Panc1 (cell line): ENCODE results near the gene SCLT1. TPM values are rescaled to one million over a fixed set of nuclear protein-coding genes. Genes with fewer than 3 reads are reported as not detected.

Experiments used
- ATAC-seq: fragments of 200-7000 bp; cut with Tn5 transposase; 2 replicates; pipeline ENCODE4 v1.9.1; 2020; ENCODE audit warnings: mild to moderate bottlenecking, moderate library complexity
- BruUV-seq: library from RNA; stranded (reverse); fragments of 400-500 nt; replicated peaks from 2 replicates; lab custom pipeline; 2021; lab: Mats Ljungman, UMichigan
- CTCF ChIA-PET: fragments of 300-600 bp; sonication (Branson Sonifier 250); formaldehyde crosslinking; loops from one replicate; lab custom pipeline; 2022; ENCODE audit warnings: antibody characterized with exemption; lab: Charles Lee
- POLR2A ChIA-PET: fragments of 300-600 bp; sonication (Branson Sonifier 250); formaldehyde crosslinking; loops from one replicate; lab custom pipeline; 2022; ENCODE audit warnings: antibody characterized with exemption; lab: Charles Lee
- DNase-seq: peaks from one replicate; pipeline ENCODE4 v3.0.0-alpha.2; 2010; ENCODE audit warnings: low read depth, low spot score
- H3K27ac ChIP-seq: 2 replicates; pipeline ENCODE4 v1.5.1; 2011; ENCODE audit warnings: mild to moderate bottlenecking, low read length, inconsistent platforms
- H3K27me3 ChIP-seq: fragments of 200-500 bp; sonication (Bioruptor generic); 2 replicates; pipeline ENCODE4 v1.6.0; 2014; ENCODE audit warnings: low read length, inconsistent platforms; ENCODE audit not compliant: control insufficient read depth, insufficient read depth
- H3K36me3 ChIP-seq: fragments of 200-500 bp; sonication (Bioruptor generic); 2 replicates; pipeline ENCODE4 v1.5.1; 2014; ENCODE audit warnings: inconsistent platforms, mild to moderate bottlenecking, low read length, moderate library complexity; ENCODE audit not compliant: control insufficient read depth, insufficient read depth
- H3K4me1 ChIP-seq: 2 replicates; pipeline ENCODE4 v1.5.1; 2011; ENCODE audit warnings: inconsistent platforms, mild to moderate bottlenecking, low read length, moderate library complexity; ENCODE audit not compliant: control insufficient read depth, insufficient read depth
- H3K4me3 ChIP-seq, 2 experiments: 2 replicates each; pipeline ENCODE4 v1.5.1; 2011 to 2012; ENCODE audit warnings: low read depth in 2 of 2, low read length in 2 of 2, mild to moderate bottlenecking in 2 of 2, inconsistent platforms in 1 of 2, moderate library complexity in 1 of 2
- H3K9me3 ChIP-seq: fragments of 200-500 bp; sonication (Bioruptor generic); 2 replicates; pipeline ENCODE4 v1.5.1; 2014; ENCODE audit warnings: low read depth, mild to moderate bottlenecking, inconsistent platforms, low read length, moderate library complexity; ENCODE audit not compliant: control insufficient read depth, insufficient read depth
- CTCF ChIP-seq: fragments of 450-650 bp; IDR thresholded peaks from 2 replicates; pipeline ENCODE4 v1.5.1; 2017; ENCODE audit warnings: mild to moderate bottlenecking
- POLR2AphosphoS5 ChIP-seq: IDR thresholded peaks from 2 replicates; pipeline ENCODE4 v1.6.1; 2012; ENCODE audit warnings: mild to moderate bottlenecking, low read depth, low read length, moderate library complexity
- REST ChIP-seq, 2 experiments: IDR thresholded peaks; 2 replicates each; pipeline ENCODE4 v1.6.1; 2011 to 2012; ENCODE audit warnings: low read depth in 2 of 2, control low read depth in 1 of 2, low read length in 1 of 2, mild to moderate bottlenecking in 1 of 2, moderate library complexity in 1 of 2; ENCODE audit not compliant: insufficient read depth in 1 of 2
- SIN3A ChIP-seq: IDR thresholded peaks from 2 replicates; pipeline ENCODE4 v1.6.1; 2012; ENCODE audit warnings: low read depth, mild to moderate bottlenecking, low read length, moderate library complexity, borderline replicate concordance; ENCODE audit not compliant: insufficient read depth
- TCF7L2 ChIP-seq: IDR thresholded peaks from 2 replicates; pipeline ENCODE4 v1.6.1; 2011; ENCODE audit warnings: mild to moderate bottlenecking, low read depth, low read length, inconsistent platforms
- in situ Hi-C: cut with HindIII; loops from 2 replicates; pipeline ENCODE4 v1.10.0; 2016; ENCODE audit warnings: low sequenced_read_pairs, low pct_unique_long_range_greater_than_20kb
- intact Hi-C: fragments of 100-400 bp; cut with micrococcal nuclease; formaldehyde crosslinking; loops from one replicate; pipeline ENCODE4 v1.10.0; 2022; ENCODE audit not compliant: unreplicated experiment
- total RNA-seq: library from RNA; stranded (reverse); gene quantifications from one replicate; pipeline ENCODE4 v1.2.1, GENCODE V29; 2021; ENCODE audit not compliant: unreplicated experiment

The SCLT1 gene
- total RNA-seq, 1 experiment from 2014 or later: 9.7 TPM

DNA sequence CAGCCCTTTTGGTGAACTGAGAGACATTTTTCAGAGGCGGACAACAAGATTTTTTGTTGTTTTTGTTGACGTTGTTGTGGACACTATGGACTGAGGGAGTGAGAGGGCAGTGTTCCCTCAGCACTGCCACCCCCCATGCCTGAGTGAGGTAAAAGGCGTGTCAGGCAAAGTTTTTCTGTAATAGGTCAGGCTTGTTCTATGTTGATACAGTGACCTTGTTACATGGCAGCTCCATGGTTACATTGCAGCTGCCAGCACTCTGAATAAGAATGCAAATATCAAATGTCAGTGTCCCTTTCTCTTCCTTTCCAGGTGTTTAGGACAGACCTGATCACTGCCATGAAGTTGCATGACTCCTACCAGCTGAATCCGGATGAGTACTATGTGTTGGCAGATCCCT is 247.3 kb downstream of the SCLT1 start:
- no peak for TF ChIP-seq TCF7L2
- no peak for TF ChIP-seq SIN3A
- no peak for TF ChIP-seq CTCF
- no peak for TF ChIP-seq POLR2AphosphoS5
- TF ChIP-seq REST (IDR thresholded peaks at IDR 0.05; ENCODE audit: insufficient read depth in 1 of 2, low read depth in 2 of 2, low read length in 1 of 2): no peak
- no peak for ATAC-seq
- Histone ChIP-seq H3K4me1 (no peaks in the 10 kb centered on the region), H3K27me3 (no peaks in the 10 kb centered on the region), H3K4me3 (no peak overlapping the region), H3K36me3 (peaks cover 2% of the 10 kb centered on the region), H3K27ac (no peak overlapping the region), H3K9me3 (no peaks in the 10 kb centered on the region)
- DNase-seq: no peak
- ChIA-PET CTCF (no interaction called here), POLR2A (no interaction called here)
- BruUV-seq: no TSS peak
- intact Hi-C loops: no loop called here
- in situ Hi-C loops: no loop called here

DNA sequence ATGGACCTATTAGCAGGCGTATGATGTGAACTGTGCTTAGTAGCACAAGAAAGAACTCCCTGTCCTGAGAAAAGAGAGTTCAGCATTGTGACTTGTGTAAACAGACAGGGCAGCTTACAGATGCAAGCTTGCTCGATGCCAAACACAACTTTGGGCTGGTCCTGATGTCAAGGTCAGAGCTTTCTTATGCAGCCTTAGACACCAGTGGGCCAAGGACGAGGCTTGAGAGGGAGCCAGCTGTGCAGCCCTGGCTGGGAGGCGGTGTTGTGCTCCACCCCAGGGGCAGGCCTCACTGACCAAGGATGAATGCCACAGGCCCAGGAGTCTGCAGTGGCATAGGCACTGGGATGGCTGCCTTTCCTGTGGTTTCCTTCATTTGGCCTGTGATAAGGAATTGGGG is 248.4 kb downstream of the SCLT1 start:
- Histone ChIP-seq H3K27me3 (no peaks in the 10 kb centered on the region), H3K4me3 (no peak overlapping the region), H3K9me3 (no peaks in the 10 kb centered on the region), H3K36me3 (peaks cover 2% of the 10 kb centered on the region), H3K27ac (no peak overlapping the region), H3K4me1 (no peaks in the 10 kb centered on the region)
- TF ChIP-seq SIN3A (no peak), POLR2AphosphoS5 (no peak), CTCF (no peak), TCF7L2 (no peak), REST (IDR thresholded peaks at IDR 0.05; ENCODE audit: insufficient read depth in 1 of 2, low read depth in 2 of 2, low read length in 1 of 2) (no peak)
- no TSS peak for BruUV-seq
- ATAC-seq (no peak), DNase-seq (no peak)
- intact Hi-C loops (no loop called here), in situ Hi-C loops (no loop called here)
- POLR2A ChIA-PET: no interaction called here
- CTCF ChIA-PET: no interaction called here
